K562 (cell line): ENCODE data around the gene THAP6. TPM values are rescaled to one million over a fixed set of nuclear protein-coding genes. Genes with fewer than 3 reads are reported as not detected.

Experiments used
- ATAC-seq: fragments of 200-7000 bp; cut with Tn5 transposase; 3 replicates; pipeline ENCODE4 v1.9.1; 2020; ENCODE audit warnings: moderate library complexity
- BruUV-seq: library from RNA; stranded (reverse); fragments of 400-500 nt; replicated peaks from 2 replicates; lab custom pipeline; 2021; lab: Mats Ljungman, UMichigan
- CTCF ChIA-PET: fragments of 300-600 bp; formaldehyde crosslinking; extraction: SDS; loops from one replicate; lab custom pipeline; 2021; ENCODE audit warnings: low intra/inter-chr PET ratio; lab: Yijun Ruan, JAX
- POLR2A ChIA-PET: fragments of 300-600, 350-650 bp; sonication (Branson Sonifier 250); formaldehyde crosslinking; extraction: SDS; loops from one replicate; lab custom pipeline; 2021; ENCODE audit warnings: antibody characterized with exemption, inconsistent platforms; lab: Yijun Ruan, JAX
- DNase-seq, 4 experiments: peaks; one replicate each; pipeline versions ENCODE4 v3.0.0 to v3.0.0-alpha.2; 2011 to 2018; ENCODE audit warnings: low spot score in 3 of 4, mixed read lengths in 3 of 4; ENCODE audit errors: extremely low read depth in 1 of 4
- FAIRE-seq: peaks from 2 replicates; lab custom pipeline; 2011; peaks lifted over from hg19 to GRCh38; lab: Jason Lieb, UNC
- H2AFZ ChIP-seq: 2 replicates; pipeline ENCODE4 v1.6.0; 2011; ENCODE audit warnings: low read depth, low read length, control low read depth, inconsistent platforms
- H3K27ac ChIP-seq: fragments of 200-600 bp; 3 replicates; pipeline ENCODE4 v1.8.0; 2011; ENCODE audit warnings: low read depth, mild to moderate bottlenecking, control low read depth, inconsistent platforms, low read length, moderate library complexity, mixed read lengths; ENCODE audit errors: extremely low read depth
- H3K27me3 ChIP-seq, 2 experiments: fragments of 300-600 bp in 1 of 2; 2 replicates in 1 of 2; 3 replicates in 1 of 2; pipeline versions ENCODE4 v1.6.0 to v1.8.0; 2011; ENCODE audit warnings: inconsistent platforms in 2 of 2, low read length in 2 of 2, mild to moderate bottlenecking in 1 of 2, mixed read lengths in 1 of 2, moderate library complexity in 1 of 2; ENCODE audit not compliant: control insufficient read depth in 2 of 2, insufficient read depth in 2 of 2
- H3K36me3 ChIP-seq: fragments of 300-600 bp; 3 replicates; pipeline ENCODE4 v1.8.0; 2011; ENCODE audit warnings: mild to moderate bottlenecking, low read length, inconsistent platforms; ENCODE audit not compliant: control insufficient read depth, insufficient read depth
- H3K4me1 ChIP-seq, 2 experiments: fragments of 200-600 bp in 1 of 2; replicated peaks in 1 of 2; 2 replicates in 1 of 2; 3 replicates in 1 of 2; pipeline versions ENCODE4 v1.5.1 to v1.8.0; 2011; ENCODE audit warnings: inconsistent platforms in 2 of 2, low read length in 2 of 2, mild to moderate bottlenecking in 1 of 2, mixed read lengths in 1 of 2, moderate library complexity in 1 of 2; ENCODE audit not compliant: control insufficient read depth in 2 of 2, insufficient read depth in 2 of 2
- H3K4me2 ChIP-seq: 2 replicates; pipeline ENCODE4 v1.6.1; 2011; ENCODE audit warnings: low read length, control low read depth, inconsistent platforms, mixed read lengths; ENCODE audit not compliant: insufficient read depth
- H3K4me3 ChIP-seq: fragments of 200-600 bp; sonication (generic), shearing (Covaris generic); 2 replicates; pipeline ENCODE4 v1.5.1; 2016; ENCODE audit warnings: control low read depth, inconsistent platforms
- H3K79me2 ChIP-seq: fragments of 200-600 bp; 3 replicates; pipeline ENCODE4 v1.8.0; 2011; ENCODE audit warnings: low read length, inconsistent platforms; ENCODE audit not compliant: control insufficient read depth, insufficient read depth
- H3K9ac ChIP-seq, 2 experiments: 2 replicates each; pipeline versions ENCODE4 v1.6.0 to v1.6.1; 2011; ENCODE audit warnings: low read depth in 2 of 2, low read length in 2 of 2, control low read depth in 1 of 2, inconsistent platforms in 1 of 2, mild to moderate bottlenecking in 1 of 2, mixed read lengths in 1 of 2; ENCODE audit not compliant: insufficient read depth in 1 of 2
- H3K9me1 ChIP-seq: one replicate; pipeline ENCODE4 v1.6.0; 2011; ENCODE audit warnings: inconsistent platforms, mild to moderate bottlenecking, low read length, moderate library complexity; ENCODE audit not compliant: control insufficient read depth, insufficient read depth
- H3K9me3 ChIP-seq: replicated peaks from 2 replicates; pipeline ENCODE4 v1.5.1; 2011; ENCODE audit warnings: low read depth, low read length, inconsistent platforms; ENCODE audit not compliant: control insufficient read depth, insufficient read depth
- H4K20me1 ChIP-seq: replicated peaks from 2 replicates; pipeline ENCODE4 v1.6.1; 2011; ENCODE audit warnings: low read length, inconsistent platforms, mixed read lengths; ENCODE audit not compliant: control insufficient read depth, insufficient read depth
- CBX8 ChIP-seq: fragments of 200-600 bp; sonication (generic); IDR thresholded peaks from 2 replicates; pipeline ENCODE4 v1.6.1; 2012; ENCODE audit warnings: borderline replicate concordance, mixed run types, low read depth, mild to moderate bottlenecking, moderate library complexity, mixed read lengths, low read length, control low read depth, inconsistent platforms; ENCODE audit not compliant: poor library complexity, severe bottlenecking; ENCODE audit errors: extremely low read depth
- KAT2B ChIP-seq: IDR thresholded peaks from one replicate; pipeline ENCODE4 v1.6.1; 2012; ENCODE audit warnings: low read depth, mild to moderate bottlenecking, control low read depth, inconsistent platforms, low read length, moderate library complexity
- NUFIP1 ChIP-seq: fragments of 450-650 bp; IDR thresholded peaks from 2 replicates; pipeline ENCODE4 v1.6.1; 2018; ENCODE audit not compliant: partially characterized antibody
- POLR2G ChIP-seq: fragments of 200-400 bp; formaldehyde crosslinking; IDR thresholded peaks from 2 replicates; pipeline ENCODE4 v1.6.1; 2017; ENCODE audit warnings: low read depth, mild to moderate bottlenecking, antibody characterized with exemption, low read length, moderate library complexity
- SLC30A9 ChIP-seq: fragments of 250-450 bp; sonication (Bioruptor Pico); IDR thresholded peaks from 2 replicates; pipeline ENCODE4 v1.8.0; 2022; ENCODE audit warnings: mild to moderate bottlenecking, moderate library complexity
- SMAD4 ChIP-seq: fragments of 250-450 bp; sonication (Bioruptor Pico); conservative IDR thresholded peaks from 2 replicates; pipeline ENCODE4 v1.8.0; 2021; ENCODE audit warnings: inconsistent platforms, mild to moderate bottlenecking, moderate library complexity
- STAT5B ChIP-seq: fragments of 250-450 bp; sonication (Bioruptor Pico); IDR thresholded peaks from 2 replicates; pipeline ENCODE4 v1.8.0; 2021; ENCODE audit warnings: mild to moderate bottlenecking, inconsistent platforms
- ZNF232 ChIP-seq: sonication (generic); formaldehyde crosslinking; IDR thresholded peaks from 2 replicates; pipeline ENCODE4 v1.8.0; 2022; ENCODE audit warnings: mild to moderate bottlenecking, missing genetic modification reagents
- WGBS: fragments of 100-300 bp; shearing (Covaris generic); methylation state at CpG from one replicate; pipeline ENCODE4 v1.1.6; 2016; ENCODE audit warnings: low coverage, mixed read lengths; ENCODE audit not compliant: insufficient coverage; ENCODE audit errors: missing lambda C conversion rate; 5-methylcytosine and 5-hydroxymethylcytosine counted together
- in situ Hi-C: fragments of 300-500 bp; cut with MboI; formaldehyde crosslinking; loops from 4 replicates; pipeline ENCODE4 v1.15.0; 2018; ENCODE audit warnings: inconsistent platforms, mixed read lengths
- intact Hi-C: fragments of 100-400 bp; cut with micrococcal nuclease; formaldehyde crosslinking; loops from 2 replicates; pipeline ENCODE4 v1.14.2; 2022
- polyA plus RNA-seq, 8 experiments: library from polyadenylated mRNA; depleted of rRNA in 4 of 8; stranded (reverse) in 5 of 8; unstranded in 3 of 8; fragments of >200 nt; fragmentation: Nextera tagmentation in 2 of 8; fragmentation: Illumina TruSeq in 1 of 8; extraction: Ambion mirVana in 2 of 8; extraction: Trizol in 1 of 8; gene quantifications; 2 replicates each; pipeline versions ENCODE4 v1.2.1 to v1.2.3, GENCODE V29; 2011 to 2014; ENCODE audit warnings: inconsistent platforms in 1 of 8, missing spikeins in 1 of 8
- total RNA-seq, 7 experiments: library from RNA; depleted of rRNA in 6 of 7; stranded (reverse); fragments of >200 nt in 6 of 7; fragmentation: Illumina TruSeq in 2 of 7; extraction: Trizol in 2 of 7; gene quantifications; 2 replicates each; pipeline versions ENCODE4 v1.2.1 to v1.2.3, GENCODE V29; 2011 to 2021; ENCODE audit warnings: low replicate concordance in 1 of 7
- TF ChIP-seq, protein P1 (sequence below): fragments of 250-450 bp; sonication (Bioruptor Pico); IDR thresholded peaks from 2 replicates; pipeline ENCODE4 v1.9.0; 2021; ENCODE audit warnings: mild to moderate bottlenecking
- TF ChIP-seq, protein P2 (sequence below): fragments of 450-650 bp; formaldehyde crosslinking; IDR thresholded peaks from 2 replicates; pipeline ENCODE4 v1.4.0; 2022; ENCODE audit warnings: missing genetic modification characterization
- TF ChIP-seq, protein P3 (sequence below): fragments of 450-650 bp; IDR thresholded peaks from 2 replicates; pipeline ENCODE4 v1.6.1; 2016; ENCODE audit warnings: antibody characterized with exemption
- TF ChIP-seq, protein P4 (sequence below), 3 experiments: IDR thresholded peaks in 2 of 3; conservative IDR thresholded peaks in 1 of 3; 2 replicates each; pipeline ENCODE4 v1.5.1; 2011 to 2012; ENCODE audit warnings: low read length in 3 of 3, mild to moderate bottlenecking in 3 of 3, control low read depth in 2 of 3, improper control_type of control experiment in 1 of 3, inconsistent platforms in 1 of 3, low read depth in 1 of 3, mixed read lengths in 1 of 3, moderate library complexity in 1 of 3; ENCODE audit not compliant: insufficient read depth in 2 of 3

THAP6 gene
- total and polyA plus RNA-seq, 9 of the 15 experiments (the other 6 are each of a cell fraction or from before 2014, with no cell fraction given), result 8.9 to 30.4 (median 17.3) TPM

DNA sequence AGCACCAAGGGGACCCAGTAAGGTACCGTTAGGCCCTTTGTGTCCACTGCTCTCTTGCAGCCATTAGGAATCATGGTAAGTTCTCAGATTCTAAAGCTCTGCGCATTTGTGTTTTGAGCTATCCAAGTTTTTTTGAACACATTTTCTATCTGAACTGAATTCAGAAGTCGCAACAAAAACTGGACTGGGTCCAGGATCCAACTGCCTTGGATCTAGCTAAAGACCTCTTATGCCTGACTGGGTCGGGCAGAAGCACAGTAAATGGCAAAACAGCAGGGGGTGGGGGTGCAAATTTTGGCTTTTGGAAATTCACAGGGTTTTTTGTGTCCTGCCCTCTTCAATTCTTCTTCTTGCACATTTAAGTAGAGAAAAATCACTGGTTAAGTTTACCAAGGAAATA, 30.1 kb upstream of the THAP6 start (continued):
- TF ChIP-seq, protein P1, sequence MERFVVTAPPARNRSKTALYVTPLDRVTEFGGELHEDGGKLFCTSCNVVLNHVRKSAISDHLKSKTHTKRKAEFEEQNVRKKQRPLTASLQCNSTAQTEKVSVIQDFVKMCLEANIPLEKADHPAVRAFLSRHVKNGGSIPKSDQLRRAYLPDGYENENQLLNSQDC, result no peak
- TF ChIP-seq SLC30A9 (CRISPR knock-in tag) (no peak), STAT5B (CRISPR knock-in tag) (no peak), POLR2G (no peak), NUFIP1 (no peak), SMAD4 (CRISPR knock-in tag) (no peak), CBX8 (no peak), ZNF232 (CRISPR knock-in tag) (no peak)
- TF ChIP-seq, protein P2, sequence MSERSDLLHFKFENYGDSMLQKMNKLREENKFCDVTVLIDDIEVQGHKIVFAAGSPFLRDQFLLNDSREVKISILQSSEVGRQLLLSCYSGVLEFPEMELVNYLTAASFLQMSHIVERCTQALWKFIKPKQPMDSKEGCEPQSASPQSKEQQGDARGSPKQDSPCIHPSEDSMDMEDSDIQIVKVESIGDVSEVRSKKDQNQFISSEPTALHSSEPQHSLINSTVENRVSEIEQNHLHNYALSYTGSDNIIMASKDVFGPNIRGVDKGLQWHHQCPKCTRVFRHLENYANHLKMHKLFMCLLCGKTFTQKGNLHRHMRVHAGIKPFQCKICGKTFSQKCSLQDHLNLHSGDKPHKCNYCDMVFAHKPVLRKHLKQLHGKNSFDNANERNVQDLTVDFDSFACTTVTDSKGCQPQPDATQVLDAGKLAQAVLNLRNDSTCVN, result no peak
- TF ChIP-seq, all 486 proteins: peak for 0

DNA sequence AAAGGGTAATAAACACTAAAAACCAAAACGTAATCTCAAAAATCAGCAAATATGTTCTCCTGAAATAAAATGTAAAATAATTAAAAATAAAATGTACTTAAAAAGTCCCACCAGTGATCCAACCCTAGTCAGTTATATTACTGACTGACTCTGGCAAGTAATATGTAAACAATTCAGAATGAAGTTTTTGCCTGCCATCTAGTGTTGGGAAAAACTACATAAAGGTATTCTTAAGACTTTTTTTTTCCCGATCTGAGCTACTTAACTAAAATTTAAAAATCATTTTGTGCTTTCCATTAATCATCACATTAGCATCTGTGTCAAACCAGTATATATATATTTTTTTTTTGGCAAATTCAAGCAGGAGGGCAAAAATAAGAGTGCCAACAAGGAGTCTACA, 24.1 kb upstream of the THAP6 start:
- DNase-seq (no peak), FAIRE-seq (peak; percentile 19), ATAC-seq (peak; percentile 60)
- Histone ChIP-seq H3K4me3 (no peak overlapping the region), H3K9me3 (no peaks in the 10 kb centered on the region), H2AFZ (no peak overlapping the region), H3K9ac (no peak overlapping the region), H3K4me2 (no peak overlapping the region), H3K9me1 (no peaks in the 10 kb centered on the region), H3K27ac (no peak overlapping the region), H3K36me3 (peaks cover 77% of the 10 kb centered on the region), H4K20me1 (no peaks in the 10 kb centered on the region), H3K79me2 (0 out of 3 replicates have a peak, but pooled peaks cover 4% of the 10 kb centered on the region), H3K27me3 (no peaks in the 10 kb centered on the region), H3K4me1 (no peaks in the 10 kb centered on the region; a peak in 1 of 5 replicates)
- 52% methylated on average over 2 of the region's 2 CpGs for WGBS
- intact Hi-C loops, result no loop called here
- ChIA-PET CTCF (interaction anchor here (1.3 kb wide), 1 partner anchor 616 kb away, joined by 4 read pairs; no protein-coding TSS in a partner anchor), POLR2A (interaction anchor here (0.7 kb wide), 1 partner anchor 114 kb away, joined by 3 read pairs; no protein-coding TSS in a partner anchor)
- in situ Hi-C loops, result no loop called here
- no peak for TF ChIP-seq KAT2B
- TF ChIP-seq, protein P3, sequence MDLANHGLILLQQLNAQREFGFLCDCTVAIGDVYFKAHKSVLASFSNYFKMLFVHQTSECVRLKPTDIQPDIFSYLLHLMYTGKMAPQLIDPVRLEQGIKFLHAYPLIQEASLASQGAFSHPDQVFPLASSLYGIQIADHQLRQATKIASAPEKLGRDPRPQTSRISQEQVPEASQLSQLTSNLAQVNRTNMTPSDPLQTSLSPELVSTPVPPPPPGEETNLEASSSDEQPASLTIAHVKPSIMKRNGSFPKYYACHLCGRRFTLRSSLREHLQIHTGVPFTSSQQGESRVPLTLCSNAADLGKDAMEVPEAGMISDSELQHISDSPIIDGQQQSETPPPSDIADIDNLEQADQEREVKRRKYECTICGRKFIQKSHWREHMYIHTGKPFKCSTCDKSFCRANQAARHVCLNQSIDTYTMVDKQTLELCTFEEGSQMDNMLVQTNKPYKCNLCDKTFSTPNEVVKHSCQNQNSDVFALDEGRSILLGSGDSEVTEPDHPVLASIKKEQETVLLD, result no peak
- TF ChIP-seq, protein P4, sequence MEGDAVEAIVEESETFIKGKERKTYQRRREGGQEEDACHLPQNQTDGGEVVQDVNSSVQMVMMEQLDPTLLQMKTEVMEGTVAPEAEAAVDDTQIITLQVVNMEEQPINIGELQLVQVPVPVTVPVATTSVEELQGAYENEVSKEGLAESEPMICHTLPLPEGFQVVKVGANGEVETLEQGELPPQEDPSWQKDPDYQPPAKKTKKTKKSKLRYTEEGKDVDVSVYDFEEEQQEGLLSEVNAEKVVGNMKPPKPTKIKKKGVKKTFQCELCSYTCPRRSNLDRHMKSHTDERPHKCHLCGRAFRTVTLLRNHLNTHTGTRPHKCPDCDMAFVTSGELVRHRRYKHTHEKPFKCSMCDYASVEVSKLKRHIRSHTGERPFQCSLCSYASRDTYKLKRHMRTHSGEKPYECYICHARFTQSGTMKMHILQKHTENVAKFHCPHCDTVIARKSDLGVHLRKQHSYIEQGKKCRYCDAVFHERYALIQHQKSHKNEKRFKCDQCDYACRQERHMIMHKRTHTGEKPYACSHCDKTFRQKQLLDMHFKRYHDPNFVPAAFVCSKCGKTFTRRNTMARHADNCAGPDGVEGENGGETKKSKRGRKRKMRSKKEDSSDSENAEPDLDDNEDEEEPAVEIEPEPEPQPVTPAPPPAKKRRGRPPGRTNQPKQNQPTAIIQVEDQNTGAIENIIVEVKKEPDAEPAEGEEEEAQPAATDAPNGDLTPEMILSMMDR (IDR thresholded peaks at IDR 0.05 in 2 of 3, conservative IDR thresholded peaks at IDR 0.05 in 1 of 3; ENCODE audit: insufficient read depth in 2 of 3, low read depth in 1 of 3, low read length in 3 of 3), result peak in 1 of 3 experiments; percentile 44; a peak in 2 of 6 replicates
- no TSS peak for BruUV-seq
